IPS DF 4.7 (cell line): ENCODE results near the gene MYB.
"Not testable (repeated sequence)": the region's sequence is repeated elsewhere in the genome, so short reads cannot be mapped to it uniquely, and the experiment has no call there.

ENCODE experiments used
- DNase-seq: peaks from one replicate; pipeline ENCODE4 v3.0.0-alpha.2; 2013; ENCODE audit warnings: low spot score; ENCODE audit errors: extremely low read depth

MYB gene

GRCh38 chr6:135221042-135221441 lies 39.9 kb downstream of the MYB start:
- no peak for DNase-seq

GRCh38 chr6:135221505-135221904 lies 40.4 kb downstream of the MYB start:
- no peak for DNase-seq

- no peak for DNase-seq
Measured at GRCh38 chr6:135222623-135223022, 41.5 kb downstream of the MYB start.

- DNase-seq, result no peak
Measured at GRCh38 chr6:135224037-135224647, 43.0 kb downstream of the MYB start.

- no peak for DNase-seq
Measured at GRCh38 chr6:135225911-135226310, 44.8 kb downstream of the MYB start.

- no peak for DNase-seq
Measured at GRCh38 chr6:135226537-135226936, 45.4 kb downstream of the MYB start.

GRCh38 chr6:135227349-135227748 lies 46.2 kb downstream of the MYB start:
- no peak for DNase-seq

- DNase-seq, result no peak
Measured at GRCh38 chr6:135227758-135228157, 46.6 kb downstream of the MYB start.

GRCh38 chr6:135228486-135228885 lies 47.4 kb downstream of the MYB start:
- DNase-seq, result no peak

- DNase-seq, result no peak
Measured at GRCh38 chr6:135229996-135230395, 48.9 kb downstream of the MYB start.

- DNase-seq, result no peak
Measured at GRCh38 chr6:135230711-135231468, 49.8 kb downstream of the MYB start.

GRCh38 chr6:135231469-135231844 lies 50.3 kb downstream of the MYB start:
- no peak for DNase-seq

- no peak for DNase-seq
Measured at GRCh38 chr6:135233686-135234491, 52.8 kb downstream of the MYB start.

- DNase-seq, result no peak
Measured at GRCh38 chr6:135234492-135234780, 53.3 kb downstream of the MYB start.

- no peak for DNase-seq
Measured at GRCh38 chr6:135235716-135236115, 54.6 kb downstream of the MYB start.

- DNase-seq, result no peak
Measured at GRCh38 chr6:135236319-135236718, 55.2 kb downstream of the MYB start.

GRCh38 chr6:135236732-135237131 lies 55.6 kb downstream of the MYB start:
- DNase-seq, result no peak

- DNase-seq, result no peak
Measured at GRCh38 chr6:135240711-135241110, 59.6 kb downstream of the MYB start.

GRCh38 chr6:135243871-135244796 lies 63.0 kb downstream of the MYB start:
- no peak for DNase-seq

- no peak for DNase-seq
Measured at GRCh38 chr6:135244805-135245204, 63.7 kb downstream of the MYB start.

GRCh38 chr6:135246412-135247012 lies 65.4 kb downstream of the MYB start:
- not testable (repeated sequence) for DNase-seq
